Mononuclear cell (primary cell): ENCODE results near the gene TAPT1. TPM values are rescaled to one million over a fixed set of nuclear protein-coding genes. Genes with fewer than 3 reads are reported as not detected.

Source experiments
- H3K27me3 ChIP-seq: 2 replicates; pipeline ENCODE4 v1.6.0; 2011; ENCODE audit warnings: low read length, control low read depth; ENCODE audit not compliant: insufficient read depth
- H3K4me1 ChIP-seq: 2 replicates; pipeline ENCODE4 v1.5.1; 2011; ENCODE audit warnings: mild to moderate bottlenecking, low read length, control low read depth; ENCODE audit not compliant: insufficient read depth
- H3K4me3 ChIP-seq: 2 replicates; pipeline ENCODE4 v1.5.1; 2011; ENCODE audit warnings: mild to moderate bottlenecking, low read length, moderate library complexity
- H3K9me3 ChIP-seq: 2 replicates; pipeline ENCODE4 v1.5.1; 2011; ENCODE audit warnings: low read depth, mild to moderate bottlenecking, control low read depth, low read length
- total RNA-seq: library from RNA; depleted of rRNA; stranded (reverse); fragments of >200 nt; gene quantifications from one replicate; pipeline ENCODE4 v1.2.3, GENCODE V29; 2012

The TAPT1 gene
- total RNA-seq, 1 donor, result 91.8 TPM

GRCh38 chr4:16233569-16234177 lies 7.4 kb upstream of the TAPT1 start:
- Histone ChIP-seq H3K9me3 (no peaks in the 10 kb centered on the region), H3K4me3 (no peak overlapping the region), H3K4me1 (peaks cover 31% of the 10 kb centered on the region), H3K27me3 (no peaks in the 10 kb centered on the region)

DNA sequence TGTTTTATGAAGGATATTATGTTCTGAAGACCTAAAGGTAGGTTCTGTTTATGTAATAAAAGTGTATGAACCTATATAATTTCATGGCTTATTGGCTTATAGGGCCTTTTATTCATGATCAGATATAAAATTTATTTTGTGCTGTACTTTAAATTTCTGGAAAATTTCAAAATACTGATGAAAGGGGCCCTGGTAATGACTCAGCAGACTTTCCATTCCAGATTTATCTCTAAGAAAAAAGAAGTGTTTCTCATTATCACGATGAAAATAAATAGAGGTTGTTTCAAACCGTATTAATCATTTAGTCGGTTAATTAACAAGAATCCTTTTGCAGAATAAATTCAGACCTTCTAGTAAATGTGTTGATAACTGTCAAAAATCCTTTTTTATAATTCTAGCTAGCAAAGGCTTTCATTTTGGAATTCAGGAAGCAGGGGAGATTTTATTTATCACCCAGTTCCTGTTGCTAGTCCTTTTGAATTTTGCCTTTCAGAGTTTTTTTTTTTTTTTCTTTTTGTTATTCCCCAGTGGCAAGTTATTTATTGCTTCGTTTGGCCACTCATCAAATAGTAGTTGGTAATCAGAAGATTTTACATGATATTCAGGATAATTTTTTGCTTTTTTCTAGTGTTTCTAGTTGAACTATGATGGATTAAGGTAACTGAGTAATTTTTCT lies 5.4 kb upstream of the TAPT1 start:
- Histone ChIP-seq H3K4me1 (peaks cover 26% of the 10 kb centered on the region), H3K27me3 (no peaks in the 10 kb centered on the region), H3K4me3 (no peak overlapping the region), H3K9me3 (no peaks in the 10 kb centered on the region)

DNA sequence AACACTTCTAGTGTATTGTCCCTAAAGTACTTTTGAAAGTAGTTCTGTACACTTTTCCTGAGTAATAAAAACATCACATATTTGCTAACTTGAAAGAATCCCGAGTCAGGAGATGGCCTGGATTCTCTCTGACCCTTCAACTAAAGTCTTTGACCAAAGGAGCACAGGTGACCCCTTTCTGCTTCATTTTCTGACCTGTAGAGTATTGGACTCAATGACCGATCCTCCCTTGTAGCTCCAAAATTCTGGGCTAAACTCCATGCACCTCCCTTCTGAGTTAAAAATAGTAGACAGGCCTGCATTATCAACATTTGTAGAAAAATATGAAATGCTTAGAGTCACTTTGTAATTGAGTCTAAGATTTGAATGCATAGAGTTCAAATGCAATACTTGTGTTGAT lies 4.0 kb upstream of the TAPT1 start:
- no peaks in the 10 kb centered on the region for H3K27me3 ChIP-seq
- H3K4me3 ChIP-seq, result no peak overlapping the region
- H3K9me3 ChIP-seq, result no peaks in the 10 kb centered on the region
- peaks cover 22% of the 10 kb centered on the region for H3K4me1 ChIP-seq

- Histone ChIP-seq H3K4me1 (peaks cover 24% of the 10 kb centered on the region), H3K4me3 (no peak overlapping the region), H3K9me3 (no peaks in the 10 kb centered on the region), H3K27me3 (no peaks in the 10 kb centered on the region)
Measured at GRCh38 chr4:16229604-16230003, 3.3 kb upstream of the TAPT1 start.

DNA sequence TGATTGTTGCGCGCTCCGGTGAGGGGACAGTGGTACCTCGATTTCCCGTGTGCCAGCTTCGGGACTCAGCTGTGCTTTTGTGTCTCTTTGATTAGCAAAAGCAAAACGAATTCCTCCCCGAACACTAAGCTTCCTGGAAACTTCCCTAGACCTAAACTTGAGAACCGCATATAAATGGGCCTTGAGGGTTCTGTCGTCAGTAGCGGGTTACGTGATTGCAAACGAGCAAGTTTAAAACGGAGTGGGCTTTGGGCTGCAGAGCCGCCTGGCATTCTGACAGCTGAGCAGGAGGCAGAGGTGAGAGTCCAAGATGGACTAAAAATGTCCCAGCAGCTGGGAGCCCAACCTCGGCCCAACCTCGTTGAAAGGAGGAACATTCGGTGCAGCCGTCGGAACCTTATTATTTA lies 1.2 kb upstream of the TAPT1 start:
- Histone ChIP-seq H3K9me3 (no peaks in the 10 kb centered on the region), H3K4me1 (peaks cover 40% of the 10 kb centered on the region), H3K4me3 (peak overlapping the region; percentile 83), H3K27me3 (no peaks in the 10 kb centered on the region)

DNA sequence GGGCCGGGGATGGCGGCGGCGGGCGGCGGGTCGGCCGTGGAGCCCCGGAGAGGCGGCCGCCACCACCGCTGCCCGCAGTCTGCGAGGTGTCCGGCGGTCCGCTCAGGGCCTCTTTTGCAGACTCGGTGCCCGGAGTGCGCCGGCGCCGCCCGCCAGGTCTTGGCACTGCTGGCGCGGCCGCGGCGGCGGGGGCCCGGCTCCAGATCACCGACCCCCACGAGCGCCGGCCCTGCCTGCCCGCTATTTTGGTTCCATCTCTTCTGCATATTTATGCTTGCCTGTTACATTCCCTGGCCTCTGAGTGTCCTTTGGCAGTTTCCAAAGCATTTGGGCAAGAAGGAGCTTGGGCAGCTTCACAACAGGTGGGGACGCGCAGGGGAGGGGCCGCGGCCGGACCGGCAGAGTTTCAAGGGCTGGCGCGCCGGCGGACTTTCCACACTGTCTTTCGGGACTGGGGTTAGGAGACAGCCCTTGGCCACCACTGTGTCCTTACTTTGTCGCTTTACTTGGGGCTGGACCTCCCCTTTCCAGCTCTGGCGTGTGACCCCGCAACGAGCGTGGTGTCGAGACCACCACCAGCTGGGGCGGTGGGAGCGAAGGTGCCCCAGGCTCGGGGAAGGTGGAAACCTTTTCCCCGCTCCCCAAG lies 668 bp upstream of the TAPT1 start:
- no peaks in the 10 kb centered on the region for H3K9me3 ChIP-seq
- peaks cover 37% of the 10 kb centered on the region for H3K4me1 ChIP-seq
- no peaks in the 10 kb centered on the region for H3K27me3 ChIP-seq
- peak overlapping the region; percentile 83 for H3K4me3 ChIP-seq

DNA sequence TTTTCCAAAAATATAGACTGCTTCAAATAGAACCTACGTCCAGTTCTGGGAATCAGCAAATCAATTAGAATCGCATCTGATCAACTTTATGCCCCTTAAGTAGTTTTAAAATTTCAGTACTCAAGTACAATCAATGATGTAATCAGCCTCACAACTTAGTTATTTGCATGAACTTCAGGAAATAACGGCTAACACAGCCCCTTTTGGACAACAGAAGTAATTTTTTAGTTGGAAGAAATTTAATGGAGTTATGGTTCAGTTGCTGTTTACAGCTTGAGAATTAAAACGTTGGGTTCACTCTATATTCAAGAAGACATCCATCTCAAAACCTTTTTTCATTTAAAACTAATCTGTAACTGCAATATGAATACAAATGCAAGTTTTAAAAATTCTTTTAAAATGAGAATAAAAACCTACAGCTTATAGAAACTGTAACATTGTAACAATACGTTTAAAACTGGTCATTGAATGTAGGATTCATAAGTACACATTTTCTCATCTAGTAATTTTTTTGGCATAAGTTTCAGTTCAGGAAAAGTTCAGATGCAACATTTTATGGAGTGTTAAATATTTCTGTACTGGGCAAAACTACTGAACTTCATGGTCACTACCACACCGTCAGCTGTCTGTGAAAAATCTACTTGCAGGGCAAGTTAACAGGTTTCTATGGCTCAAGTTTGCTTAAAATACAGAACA lies 956 bp downstream of the TAPT1 start:
- H3K4me1 ChIP-seq, result peaks cover 38% of the 10 kb centered on the region
- H3K4me3 ChIP-seq, result peak overlapping the region; percentile 83
- H3K27me3 ChIP-seq, result no peaks in the 10 kb centered on the region
- no peaks in the 10 kb centered on the region for H3K9me3 ChIP-seq

- Histone ChIP-seq H3K9me3 (no peaks in the 10 kb centered on the region), H3K4me3 (peak overlapping the region; percentile 12), H3K4me1 (peaks cover 38% of the 10 kb centered on the region), H3K27me3 (no peaks in the 10 kb centered on the region)
Measured at GRCh38 chr4:16224264-16225166, 1.8 kb downstream of the TAPT1 start.

DNA sequence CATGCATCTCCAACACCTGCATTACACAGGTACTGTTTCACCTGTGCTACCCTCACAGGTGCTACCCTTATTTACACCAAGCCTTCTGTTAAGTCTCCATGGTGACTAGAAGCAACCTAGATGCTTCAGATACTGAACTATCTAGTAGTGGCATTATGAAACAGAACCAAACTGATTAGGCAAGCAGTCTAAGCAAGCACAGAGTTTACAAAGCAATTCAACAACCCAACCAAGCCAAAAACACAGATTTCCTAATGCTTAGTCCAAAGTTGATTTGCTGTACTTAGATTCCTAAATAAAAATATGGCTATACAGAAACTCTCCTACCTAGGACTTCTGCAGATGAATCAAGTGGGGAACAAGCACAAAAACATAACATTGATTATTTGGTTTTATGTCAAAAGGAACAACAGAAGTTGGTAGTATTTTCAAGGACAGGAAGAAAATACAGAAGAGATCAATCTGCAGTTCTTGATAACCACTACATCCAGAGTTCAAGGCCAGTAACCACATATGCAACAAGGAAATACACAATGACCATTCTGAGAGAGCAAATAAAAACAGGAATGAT lies 3.2 kb downstream of the TAPT1 start:
- no peaks in the 10 kb centered on the region for H3K9me3 ChIP-seq
- peaks cover 40% of the 10 kb centered on the region for H3K4me1 ChIP-seq
- no peak overlapping the region for H3K4me3 ChIP-seq
- no peaks in the 10 kb centered on the region for H3K27me3 ChIP-seq

- Histone ChIP-seq H3K9me3 (no peaks in the 10 kb centered on the region), H3K27me3 (no peaks in the 10 kb centered on the region), H3K4me1 (peaks cover 49% of the 10 kb centered on the region), H3K4me3 (no peak overlapping the region)
Measured at GRCh38 chr4:16218950-16219349, 7.3 kb downstream of the TAPT1 start.

DNA sequence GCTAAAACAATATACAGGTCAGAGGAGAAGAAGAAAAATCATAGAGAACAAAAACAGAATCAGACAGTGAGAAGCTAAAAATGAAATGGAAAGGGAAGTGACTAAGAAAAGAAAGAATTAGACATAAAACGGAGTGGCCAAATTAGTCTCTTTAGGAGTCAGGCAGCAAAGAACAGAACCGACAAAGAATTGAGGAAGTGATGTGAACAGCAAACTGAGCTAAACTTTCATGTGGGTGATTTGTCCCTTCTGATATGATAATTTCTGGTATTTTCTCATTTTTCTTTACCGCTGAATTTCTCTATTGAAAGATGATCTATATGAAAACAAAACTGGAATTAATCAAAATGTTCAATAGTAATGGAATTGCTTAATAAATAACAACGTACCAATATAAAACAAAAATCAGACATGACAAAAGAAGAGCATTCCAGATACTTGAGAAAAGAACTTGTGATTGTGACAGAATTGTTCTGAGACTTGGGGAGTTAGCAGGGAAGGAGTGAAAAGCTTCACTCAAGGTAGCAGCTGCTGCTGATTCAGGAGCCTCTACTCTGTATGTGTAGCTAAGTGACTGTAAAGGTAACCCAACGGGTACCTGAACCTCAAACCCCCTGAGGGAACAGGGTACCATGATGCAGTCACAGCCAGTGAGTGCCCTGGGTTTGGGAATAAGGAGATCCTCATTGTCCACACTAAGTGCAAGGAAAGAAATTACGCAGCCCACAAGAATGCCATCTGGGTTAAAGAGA lies 8.8 kb downstream of the TAPT1 start:
- no peak overlapping the region for H3K4me3 ChIP-seq
- H3K4me1 ChIP-seq, result peaks cover 35% of the 10 kb centered on the region
- no peaks in the 10 kb centered on the region for H3K9me3 ChIP-seq
- H3K27me3 ChIP-seq, result no peaks in the 10 kb centered on the region

GRCh38 chr4:16213121-16213520 lies 13.2 kb downstream of the TAPT1 start:
- no peak overlapping the region for H3K4me3 ChIP-seq
- H3K27me3 ChIP-seq, result no peaks in the 10 kb centered on the region
- H3K4me1 ChIP-seq, result peaks cover 33% of the 10 kb centered on the region
- no peaks in the 10 kb centered on the region for H3K9me3 ChIP-seq

DNA sequence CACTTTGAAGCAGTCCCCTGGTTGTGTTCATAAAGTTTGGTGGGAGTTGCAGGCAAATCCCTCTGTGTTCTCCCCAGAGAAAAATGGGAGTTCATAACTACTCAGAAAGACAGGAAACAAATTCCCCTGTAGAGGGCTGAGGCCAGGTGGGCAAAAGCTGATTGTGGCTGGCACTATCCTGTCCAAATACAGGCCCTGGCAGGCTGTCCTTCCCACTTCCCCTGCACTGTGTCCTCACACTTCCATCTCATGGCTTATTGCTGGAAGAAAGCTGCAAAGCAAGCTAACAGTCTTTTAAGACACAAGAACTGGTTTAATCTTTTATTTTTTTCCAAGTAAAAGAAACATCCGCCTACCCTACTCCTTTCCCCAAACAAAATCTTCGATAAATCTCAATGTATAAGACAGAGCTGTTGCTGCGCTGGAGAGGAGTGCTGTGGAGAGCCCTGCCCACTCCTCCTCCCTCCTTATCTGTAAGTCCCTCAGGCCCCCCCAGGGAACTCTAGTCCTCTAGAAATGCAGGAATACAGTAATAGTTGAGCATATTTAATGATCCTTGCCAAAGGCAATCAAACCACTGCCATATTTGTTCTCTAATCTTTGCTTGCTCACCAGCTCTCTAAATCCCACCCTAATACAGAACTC lies 14.0 kb downstream of the TAPT1 start:
- Histone ChIP-seq H3K4me3 (no peak overlapping the region), H3K4me1 (peaks cover 24% of the 10 kb centered on the region), H3K9me3 (no peaks in the 10 kb centered on the region), H3K27me3 (no peaks in the 10 kb centered on the region)
